Fibroblast of lung (primary cell): ENCODE data around the gene ACBD4. TPM values are rescaled to one million over a fixed set of nuclear protein-coding genes. Genes with fewer than 3 reads are reported as not detected.

ENCODE experiments used
- DNase-seq, 2 donors: peaks; one replicate each; pipeline versions ENCODE4 v3.0.0 to v3.0.0-alpha.2; 2010; ENCODE audit warnings: low read depth in 2 of 2
- H2AFZ ChIP-seq: 2 replicates; pipeline ENCODE4 v1.5.1; 2012; ENCODE audit warnings: low read length, control low read depth, inconsistent platforms
- H3K27ac ChIP-seq: 2 replicates; pipeline ENCODE4 v1.5.1; 2011; ENCODE audit warnings: low read length, control low read depth; ENCODE audit not compliant: insufficient read depth
- H3K27me3 ChIP-seq: 2 replicates; pipeline ENCODE4 v1.5.1; 2011; ENCODE audit warnings: mild to moderate bottlenecking, low read length; ENCODE audit not compliant: control insufficient read depth, insufficient read depth
- H3K36me3 ChIP-seq: 2 replicates; pipeline ENCODE4 v1.5.1; 2011; ENCODE audit warnings: low read length; ENCODE audit not compliant: control insufficient read depth, insufficient read depth
- H3K4me1 ChIP-seq: 2 replicates; pipeline ENCODE4 v1.5.1; 2011; ENCODE audit warnings: low read length; ENCODE audit not compliant: control insufficient read depth, insufficient read depth; ENCODE audit errors: extremely low read depth
- H3K4me2 ChIP-seq: 2 replicates; pipeline ENCODE4 v1.5.1; 2011; ENCODE audit warnings: low read length, control low read depth; ENCODE audit not compliant: insufficient read depth; ENCODE audit errors: extremely low read depth
- H3K4me3 ChIP-seq, 4 experiments: fragments of 200-600 bp in 1 of 4; sonication (generic) in 1 of 4; replicated peaks in 1 of 4; 2 replicates each; pipeline ENCODE4 v1.5.1; 2011 to 2016; ENCODE audit warnings: low read length in 4 of 4, low read depth in 3 of 4, mild to moderate bottlenecking in 3 of 4, control low read depth in 2 of 4, inconsistent platforms in 1 of 4, mixed read lengths in 1 of 4; ENCODE audit not compliant: insufficient read depth in 1 of 4; ENCODE audit errors: control extremely low read depth in 1 of 4
- H3K79me2 ChIP-seq: 2 replicates; pipeline ENCODE4 v1.5.1; 2012; ENCODE audit warnings: mild to moderate bottlenecking, low read length, inconsistent platforms; ENCODE audit not compliant: control insufficient read depth, insufficient read depth
- H3K9ac ChIP-seq: 2 replicates; pipeline ENCODE4 v1.5.1; 2011; ENCODE audit warnings: mild to moderate bottlenecking, low read length, control low read depth; ENCODE audit not compliant: insufficient read depth
- H3K9me3 ChIP-seq: 2 replicates; pipeline ENCODE4 v1.5.1; 2012; ENCODE audit warnings: low read depth, low read length; ENCODE audit not compliant: control insufficient read depth, insufficient read depth
- H4K20me1 ChIP-seq: 2 replicates; pipeline ENCODE4 v1.5.1; 2011; ENCODE audit warnings: low read length; ENCODE audit not compliant: control insufficient read depth, insufficient read depth; ENCODE audit errors: extremely low read depth
- CTCF ChIP-seq, 2 donors: IDR thresholded peaks in 1 of 2; conservative IDR thresholded peaks in 1 of 2; 1 replicate in 1 of 2; 2 replicates in 1 of 2; pipeline ENCODE4 v1.5.1; 2011 to 2012; ENCODE audit warnings: low read length in 2 of 2, control low read depth in 1 of 2, inconsistent platforms in 1 of 2, low read depth in 1 of 2, mild to moderate bottlenecking in 1 of 2
- EZH2 ChIP-seq: IDR thresholded peaks from 2 replicates; pipeline ENCODE4 v1.5.1; 2012; ENCODE audit warnings: low read length, control low read depth, mild to moderate bottlenecking; ENCODE audit errors: missing control alignments
- polyA plus RNA-seq, 2 donors: library from polyadenylated mRNA; depleted of rRNA in 1 of 2; stranded (reverse) in 1 of 2; unstranded in 1 of 2; fragments of >200 nt; gene quantifications; 2 replicates each; pipeline ENCODE4 v1.2.1, GENCODE V29; 2011 to 2012; ENCODE audit warnings: missing spikeins in 1 of 2
- total RNA-seq: library from RNA; depleted of rRNA; stranded (reverse); fragments of >200 nt; gene quantifications from 2 replicates; pipeline ENCODE4 v1.2.1, GENCODE V29; 2014

ACBD4 gene
- total and polyA plus RNA-seq, 2 donors (not counting 1 experiment from before 2014, with no cell fraction given): 3.4 to 18.0 TPM

GRCh38 chr17:45177563-45177962, 42.1 kb downstream of the ACBD4 start:
- no peak overlapping the region for H2AFZ ChIP-seq
- no peaks in the 10 kb centered on the region for H3K36me3 ChIP-seq
- H3K9ac ChIP-seq: no peak overlapping the region
- no peaks in the 10 kb centered on the region for H3K79me2 ChIP-seq
- no peak for DNase-seq
- no peaks in the 10 kb centered on the region for H3K27me3 ChIP-seq
- TF ChIP-seq CTCF (conservative IDR thresholded peaks at IDR 0.05 in 1 of 2, IDR thresholded peaks at IDR 0.05 in 1 of 2; ENCODE audit: low read depth in 1 of 2, low read length in 2 of 2) (no peak), EZH2 (no peak)
- no peak overlapping the region for H3K4me3 ChIP-seq
- peaks cover 5% of the 10 kb centered on the region for H3K4me1 ChIP-seq
- no peak overlapping the region for H3K27ac ChIP-seq
- H4K20me1 ChIP-seq: no peaks in the 10 kb centered on the region
- H3K9me3 ChIP-seq: no peaks in the 10 kb centered on the region
- H3K4me2 ChIP-seq: no peak overlapping the region

DNA sequence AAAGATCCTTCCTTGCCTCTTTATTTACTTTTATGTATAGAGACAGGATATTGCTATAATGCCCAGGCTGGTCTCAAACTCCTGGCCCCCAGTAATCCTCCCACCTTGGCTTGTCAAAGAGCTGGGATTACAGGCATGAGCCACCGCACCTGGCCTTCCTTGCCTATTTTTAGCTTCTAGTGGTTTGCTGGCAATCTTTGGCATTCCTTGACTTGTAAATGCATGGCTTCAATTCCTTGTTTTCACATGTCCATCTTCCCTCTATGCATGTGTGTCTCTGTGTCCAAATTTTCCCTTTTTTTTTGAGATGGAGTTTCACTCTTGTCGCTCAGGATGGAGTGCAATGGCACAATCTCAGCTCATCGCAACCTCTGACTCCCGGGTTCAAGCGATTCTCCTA, 48.7 kb downstream of the ACBD4 start:
- Histone ChIP-seq H3K27me3 (no peaks in the 10 kb centered on the region), H3K4me1 (no peaks in the 10 kb centered on the region), H3K9ac (no peak overlapping the region), H3K27ac (no peak overlapping the region), H3K9me3 (no peaks in the 10 kb centered on the region), H4K20me1 (no peaks in the 10 kb centered on the region), H2AFZ (no peak overlapping the region), H3K36me3 (no peaks in the 10 kb centered on the region), H3K79me2 (no peaks in the 10 kb centered on the region), H3K4me3 (no peak overlapping the region), H3K4me2 (no peak overlapping the region)
- TF ChIP-seq CTCF (conservative IDR thresholded peaks at IDR 0.05 in 1 of 2, IDR thresholded peaks at IDR 0.05 in 1 of 2; ENCODE audit: low read depth in 1 of 2, low read length in 2 of 2): no peak
- no peak for TF ChIP-seq EZH2
- DNase-seq: no peak

DNA sequence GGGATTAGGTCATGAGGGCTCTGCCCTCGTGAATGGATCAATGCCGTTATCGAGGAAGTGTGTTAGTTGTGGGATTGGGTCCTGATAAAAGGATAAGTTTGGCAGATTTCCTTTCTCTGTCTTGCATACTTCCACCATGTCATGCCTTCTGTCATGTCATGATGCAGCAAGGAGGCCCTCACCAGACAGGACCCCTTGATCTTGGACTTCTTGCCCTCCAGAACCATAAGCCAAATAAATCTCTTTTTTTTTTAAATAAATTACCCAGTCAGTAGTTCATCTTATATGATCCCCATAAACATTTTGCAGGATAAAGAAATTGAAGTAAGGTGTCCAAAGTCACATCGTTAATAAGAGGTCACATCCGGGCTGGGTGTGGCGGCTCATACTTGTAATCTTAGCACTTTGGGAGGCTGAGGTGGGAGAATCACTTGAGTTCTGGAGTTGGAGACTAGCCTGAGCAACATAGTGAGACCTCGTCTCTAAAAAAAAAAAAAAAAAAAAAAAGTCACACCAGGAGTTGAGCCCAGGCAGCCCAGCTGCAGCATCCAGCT, 51.4 kb downstream of the ACBD4 start:
- Histone ChIP-seq H3K9me3 (no peaks in the 10 kb centered on the region), H3K27ac (no peak overlapping the region), H3K27me3 (no peaks in the 10 kb centered on the region), H4K20me1 (no peaks in the 10 kb centered on the region), H3K9ac (no peak overlapping the region), H2AFZ (no peak overlapping the region), H3K4me3 (no peak overlapping the region), H3K36me3 (no peaks in the 10 kb centered on the region), H3K79me2 (no peaks in the 10 kb centered on the region), H3K4me2 (no peak overlapping the region), H3K4me1 (no peaks in the 10 kb centered on the region)
- TF ChIP-seq EZH2 (no peak), CTCF (conservative IDR thresholded peaks at IDR 0.05 in 1 of 2, IDR thresholded peaks at IDR 0.05 in 1 of 2; ENCODE audit: low read depth in 1 of 2, low read length in 2 of 2) (no peak)
- no peak for DNase-seq
